ENCODE data around the gene TBATA.

GRCh38 chr10:70745555-70745954 is 39.6 kb downstream of the TBATA start:
- TF ChIP-seq CTCF (conservative IDR thresholded peaks at IDR 0.05): no peak
- TF ChIP-seq ZFX (IDR thresholded peaks at IDR 0.05): no peak

Data from C4-2B (cell line).